Stimulated activated CD4-positive, alpha-beta T cell treated with anti-CD3 and anti-CD28 coated beads, Interleukin-15, amount 100 ng/mL, for 48 hours (primary cell): Measurements from ENCODE around the gene MYRIP.

Experiments used
- DNase-seq, 2 donors: peaks; one replicate each; pipeline ENCODE4 v3.0.0-alpha.2; 2020; ENCODE audit warnings: low read depth in 2 of 2

MYRIP gene

DNA sequence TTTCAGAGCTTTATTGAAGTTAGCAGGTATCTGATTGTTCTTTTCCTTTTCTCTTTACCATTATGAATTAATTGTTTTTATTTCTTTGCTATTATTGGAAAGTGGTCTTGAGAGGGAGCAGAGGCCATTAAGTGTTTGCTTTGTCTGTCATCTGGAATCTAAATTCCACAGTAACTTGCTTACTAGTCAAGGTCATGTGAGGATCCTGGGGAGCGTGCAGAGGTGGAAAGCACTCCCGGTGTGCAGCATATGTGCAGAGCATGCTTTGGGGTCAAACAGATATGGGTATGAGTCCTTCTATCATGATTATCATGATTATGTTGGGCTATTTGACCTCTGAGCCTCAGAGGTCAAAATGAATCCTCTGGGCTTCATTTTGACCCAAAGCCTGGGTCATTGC, 96.4 kb downstream of the MYRIP start:
- DNase-seq = no peak

DNA sequence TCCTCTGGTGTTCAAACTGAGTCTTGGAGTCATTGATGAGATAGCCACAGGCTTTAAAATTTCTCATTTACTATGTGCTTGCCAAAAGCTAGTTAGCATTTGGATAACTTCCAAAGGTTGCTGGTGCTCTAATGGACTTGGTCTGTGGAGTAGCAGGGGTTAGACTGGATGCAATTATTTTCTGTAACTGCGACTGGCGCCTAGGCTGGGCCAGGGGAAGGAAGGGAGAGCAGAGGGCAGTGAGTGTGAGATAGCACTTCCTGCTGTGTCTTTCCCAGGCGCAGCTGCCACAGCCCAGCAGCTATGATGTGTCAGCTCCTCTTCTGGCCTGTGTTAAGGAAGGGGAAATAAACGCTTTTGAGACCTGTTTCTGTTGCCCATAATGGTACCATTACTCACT, 98.6 kb downstream of the MYRIP start:
- DNase-seq = no peak

DNA sequence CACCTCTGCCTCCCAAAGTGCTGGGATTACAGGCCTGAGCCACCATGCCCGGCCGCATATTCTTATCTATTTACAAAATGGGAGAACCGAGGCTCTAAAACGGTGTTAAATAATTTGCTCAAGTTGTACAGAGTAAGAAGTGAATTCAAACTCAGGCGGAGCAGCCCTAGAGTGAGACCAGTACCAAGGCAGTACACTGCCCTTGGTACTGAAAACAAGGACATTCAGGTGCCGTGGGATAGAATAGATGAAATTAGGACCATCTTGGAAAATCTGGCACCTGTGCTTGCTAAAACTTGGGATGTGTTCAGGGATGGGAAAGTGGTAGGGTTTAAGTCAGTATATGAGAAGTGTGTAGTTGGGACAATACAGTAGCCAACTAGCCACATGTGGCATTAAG, 100.7 kb downstream of the MYRIP start:
- no peak for DNase-seq

DNA sequence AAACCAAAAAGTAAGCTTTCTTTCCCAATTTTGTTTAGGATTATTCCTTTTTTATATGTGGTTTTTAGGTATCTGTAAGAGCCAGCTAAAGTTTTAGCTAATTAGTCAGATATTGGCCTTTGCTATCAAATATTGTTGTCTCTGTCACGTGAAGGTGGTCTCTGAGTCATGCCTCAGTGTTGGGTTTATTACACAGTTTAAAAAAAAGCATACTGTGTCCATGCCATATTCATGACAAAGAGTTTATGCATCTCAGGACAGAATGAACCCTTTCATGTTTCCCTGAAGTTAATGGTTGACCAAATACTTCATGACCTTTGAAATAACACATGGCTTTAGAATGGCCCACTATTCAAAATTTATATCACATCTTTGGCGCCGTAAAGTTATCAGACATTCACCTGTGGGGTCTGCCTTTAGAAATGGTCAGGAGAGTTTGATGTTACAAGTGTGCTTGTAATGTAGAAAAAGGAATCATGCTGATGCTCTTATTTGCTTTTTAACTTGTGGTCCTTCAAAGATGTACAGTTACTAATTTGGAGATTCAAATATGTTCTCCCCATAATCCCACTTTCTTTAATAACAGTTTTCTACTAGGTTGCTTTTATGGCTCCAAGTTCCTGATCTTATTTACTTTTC, 101.5 kb downstream of the MYRIP start:
- DNase-seq = no peak

DNA sequence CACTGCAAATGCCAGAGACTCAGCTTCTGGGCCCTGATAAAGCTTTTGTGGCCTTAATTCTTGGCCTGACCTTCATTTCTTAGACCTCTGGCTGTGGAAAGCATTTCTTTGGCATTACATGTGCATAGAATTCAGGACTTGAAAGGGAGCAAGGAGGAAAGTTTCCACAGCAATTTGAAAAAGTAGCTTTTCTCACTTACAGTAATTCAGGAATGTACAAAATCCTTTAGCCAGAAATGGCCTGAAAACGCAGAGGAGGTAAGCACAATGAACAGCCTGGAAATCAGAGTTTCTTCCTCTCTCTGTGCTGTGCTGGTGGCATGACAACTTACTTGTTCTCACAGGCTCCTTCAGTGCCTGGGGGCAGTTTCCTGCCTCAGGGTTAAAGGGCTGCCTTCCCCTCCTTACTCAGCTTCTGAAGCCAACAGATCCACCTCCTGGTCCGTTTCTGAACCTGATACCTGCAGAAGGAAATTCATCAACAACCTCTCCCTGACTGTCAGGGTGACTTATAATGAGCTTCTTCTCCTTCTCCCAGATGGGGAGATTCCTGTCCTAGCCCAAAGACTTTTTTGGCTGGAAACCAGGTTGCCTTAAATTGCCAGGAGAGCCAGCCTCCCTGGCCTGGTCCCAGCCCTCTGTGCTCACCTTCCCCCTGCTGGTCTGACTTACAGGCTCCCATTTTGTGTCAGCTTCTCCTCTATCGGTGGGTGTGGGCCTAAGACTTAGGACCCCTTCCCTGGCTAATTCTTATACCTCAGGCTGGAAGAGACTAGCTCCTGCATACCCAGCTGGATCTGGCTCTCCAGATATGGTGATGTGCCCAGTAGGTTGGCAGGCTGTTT, 102.3 kb downstream of the MYRIP start:
- no peak for DNase-seq

DNA sequence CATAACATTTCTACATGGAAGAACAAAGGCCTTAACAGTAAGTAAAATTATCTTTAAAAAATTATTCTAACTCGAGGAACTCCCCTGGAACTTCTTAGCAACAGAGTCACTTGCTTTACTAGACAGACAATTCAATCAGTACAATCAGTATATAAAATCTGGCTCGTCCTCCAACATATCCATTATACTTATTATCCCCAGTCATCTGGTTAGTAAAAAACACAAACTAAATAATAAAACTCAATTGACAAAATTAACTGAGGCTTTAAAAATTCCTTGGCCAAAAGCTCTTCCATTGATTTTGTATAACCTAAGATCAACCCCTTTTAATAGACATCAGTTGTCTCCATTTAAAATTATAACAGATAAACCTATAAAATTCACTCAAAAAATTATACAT, 105.6 kb downstream of the MYRIP start:
- no peak for DNase-seq

DNA sequence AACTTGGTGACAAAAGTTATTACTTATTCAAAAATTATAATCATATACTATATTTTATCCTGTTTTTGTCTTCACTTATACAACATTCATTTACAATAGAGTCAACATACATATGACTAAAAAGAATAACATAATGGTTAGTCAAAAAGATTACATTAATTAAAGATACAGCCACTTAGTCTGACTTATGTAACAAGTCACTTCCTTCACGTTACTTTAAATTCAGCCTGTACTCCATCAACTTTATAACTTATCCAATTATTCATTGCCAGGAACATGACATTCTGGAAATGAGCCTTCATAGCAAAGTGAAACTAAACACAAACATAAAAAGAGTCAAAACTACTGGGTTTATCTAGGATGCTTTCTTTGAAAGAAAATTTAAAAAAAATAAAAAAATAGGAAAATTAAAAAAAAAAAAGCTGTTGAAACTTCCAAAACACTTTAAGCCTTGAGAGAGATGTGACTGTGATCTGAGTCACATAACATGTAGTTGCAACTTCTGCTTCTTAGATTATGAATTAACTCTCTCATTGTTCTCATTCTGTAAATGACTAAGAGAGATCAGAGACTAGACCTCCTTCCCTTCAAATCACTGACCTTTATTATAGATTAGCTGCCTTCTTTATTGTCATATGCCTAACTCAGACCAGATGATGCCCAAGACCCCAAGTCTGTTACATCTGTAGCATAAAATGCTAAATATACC, 107.8 kb downstream of the MYRIP start:
- DNase-seq = no peak

DNA sequence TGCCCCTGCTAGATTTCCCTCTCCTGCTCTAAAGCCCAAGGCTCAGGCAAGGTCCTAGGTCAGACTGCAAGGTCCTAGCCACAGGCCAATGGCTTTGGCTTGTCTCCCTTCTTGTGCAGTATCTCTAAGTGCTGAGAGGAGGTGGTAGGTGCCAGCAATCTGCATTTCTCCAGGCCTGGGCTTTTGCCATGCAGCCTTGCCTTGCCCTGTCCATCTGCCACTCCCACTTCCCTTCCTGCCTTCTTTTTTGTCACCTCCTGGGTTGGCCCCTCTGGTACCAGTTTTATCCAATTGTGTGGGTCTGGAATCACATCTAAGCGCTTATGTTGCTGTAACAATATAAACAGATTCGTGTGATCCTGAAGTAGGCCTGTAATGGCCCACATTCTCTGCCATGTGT, 109.9 kb downstream of the MYRIP start:
- no peak for DNase-seq

DNA sequence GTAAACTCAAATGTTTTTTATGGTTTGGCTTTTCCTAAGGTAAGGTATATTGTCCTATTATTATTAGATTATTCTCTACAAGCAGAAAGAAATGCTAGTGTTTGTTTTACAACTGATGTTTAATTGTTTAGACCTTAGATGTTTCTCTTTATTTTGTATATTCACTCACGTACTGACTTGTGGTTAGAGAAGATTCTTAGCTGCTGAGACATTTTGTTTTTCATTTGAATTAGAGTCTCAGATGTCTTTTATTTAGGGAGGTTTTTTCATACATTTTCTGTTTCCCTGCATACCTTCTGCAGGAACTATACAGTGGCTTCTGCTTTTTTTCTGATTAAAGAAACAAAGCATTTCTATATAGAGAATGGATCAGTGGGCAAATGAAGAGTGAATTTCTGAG, 110.9 kb downstream of the MYRIP start:
- no peak for DNase-seq

DNA sequence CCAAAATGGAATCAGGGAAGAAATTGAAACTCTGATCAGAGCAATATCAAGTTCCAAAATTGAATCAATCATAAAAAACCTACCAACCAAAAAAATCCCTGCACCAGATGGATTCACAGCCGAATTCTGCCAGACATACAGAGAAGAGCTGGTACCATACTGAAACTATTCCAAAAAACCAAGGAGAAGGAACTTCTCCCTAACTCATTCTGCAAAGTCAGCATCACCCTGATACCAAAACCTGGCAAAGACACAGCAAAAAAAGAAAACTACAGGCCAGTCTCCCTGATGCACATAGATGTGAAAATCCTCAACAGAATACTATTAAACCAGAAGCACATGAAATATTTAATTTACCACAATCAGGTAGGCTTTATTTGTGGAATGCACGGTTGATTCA, 118.1 kb downstream of the MYRIP start:
- DNase-seq = no peak

DNA sequence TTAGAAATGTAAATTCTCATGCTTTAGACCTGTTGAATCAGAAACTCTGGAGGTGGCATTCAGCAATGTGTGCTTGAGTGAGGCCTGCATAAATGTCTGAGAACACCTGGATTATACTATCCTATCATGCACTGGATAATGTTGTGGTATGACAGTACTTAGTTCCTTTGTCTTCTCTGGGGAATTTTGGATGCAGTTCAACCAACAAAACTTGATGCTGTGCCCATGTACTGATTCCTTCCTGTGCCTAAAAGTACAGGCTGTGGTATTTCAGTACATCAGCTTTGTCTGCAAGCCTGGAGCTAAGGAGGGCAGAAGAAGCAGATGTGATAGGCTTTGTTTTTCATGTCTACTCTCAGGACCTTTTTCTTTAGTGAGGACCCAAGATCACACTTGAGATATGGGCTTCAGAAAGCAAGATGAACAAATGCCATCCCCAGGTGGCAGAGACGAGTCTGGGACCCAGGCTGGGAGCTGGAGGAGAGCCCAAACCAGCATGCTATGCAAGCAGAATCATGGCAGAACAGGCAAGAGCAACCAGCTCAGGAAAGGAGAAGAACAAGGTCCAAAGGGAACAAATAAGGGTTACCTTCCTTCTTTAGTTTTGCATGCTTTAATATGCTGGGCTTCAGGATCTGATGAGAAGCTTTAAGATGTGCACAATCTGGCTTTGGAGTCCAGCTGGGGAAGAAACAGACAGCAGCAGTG, 124.7 kb downstream of the MYRIP start:
- DNase-seq = no peak

DNA sequence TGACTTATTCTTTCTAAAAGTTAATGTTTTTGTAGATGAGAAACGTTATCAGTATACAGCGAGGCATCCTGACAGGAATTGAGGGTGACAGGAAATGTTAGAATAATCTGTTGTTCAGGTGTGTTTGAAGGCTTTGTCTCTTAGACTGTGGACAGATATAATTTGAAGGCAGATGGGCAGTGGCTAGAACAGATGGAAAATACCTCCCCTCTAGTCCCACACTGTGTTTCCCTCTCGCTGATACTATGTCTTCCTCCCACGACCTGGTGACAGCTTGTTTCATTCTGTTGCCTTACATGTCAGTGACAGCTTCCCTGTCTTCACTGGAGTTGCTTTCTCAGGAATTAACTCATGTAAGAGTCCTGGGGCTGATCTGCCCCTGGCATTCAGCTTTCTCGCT, 125.3 kb downstream of the MYRIP start:
- no peak for DNase-seq

DNA sequence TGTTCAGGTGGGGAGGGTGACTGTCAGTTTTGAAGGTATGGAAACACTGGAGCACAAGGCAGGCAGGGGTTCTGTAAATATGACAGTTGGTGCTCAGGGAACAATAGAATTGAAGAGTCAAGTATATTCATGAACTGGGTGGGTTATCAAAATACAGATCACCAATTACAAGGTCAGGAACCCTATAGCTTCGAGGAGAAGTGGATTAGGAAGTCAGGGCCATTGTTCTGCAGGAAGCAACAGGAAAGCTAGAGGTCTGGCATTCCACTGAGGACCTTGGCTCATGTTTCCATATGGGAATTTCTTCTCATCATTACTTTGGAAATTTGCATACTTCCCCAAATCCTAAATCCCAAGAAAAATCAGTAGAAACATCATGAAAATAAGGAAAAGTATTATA, 125.9 kb downstream of the MYRIP start:
- DNase-seq = no peak

DNA sequence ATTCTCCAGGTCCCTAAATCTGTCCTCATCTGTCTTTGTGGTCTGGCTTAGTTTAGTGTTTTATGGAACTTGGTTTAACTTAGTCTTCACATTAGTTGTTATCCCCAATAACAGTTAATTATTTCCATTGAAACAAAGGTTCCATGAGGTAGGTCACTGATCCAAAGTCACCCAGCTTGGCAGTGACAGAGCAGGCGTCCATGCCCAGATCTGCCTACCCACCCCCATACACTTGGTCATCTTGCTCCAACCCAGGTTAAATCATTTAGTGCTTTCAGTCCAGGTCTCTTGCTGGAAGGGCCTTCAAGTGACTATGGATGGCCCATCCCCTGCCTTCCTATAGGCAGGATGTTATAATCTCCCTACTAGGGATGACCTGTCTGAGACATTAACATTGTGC, 127.4 kb downstream of the MYRIP start:
- DNase-seq = no peak

DNA sequence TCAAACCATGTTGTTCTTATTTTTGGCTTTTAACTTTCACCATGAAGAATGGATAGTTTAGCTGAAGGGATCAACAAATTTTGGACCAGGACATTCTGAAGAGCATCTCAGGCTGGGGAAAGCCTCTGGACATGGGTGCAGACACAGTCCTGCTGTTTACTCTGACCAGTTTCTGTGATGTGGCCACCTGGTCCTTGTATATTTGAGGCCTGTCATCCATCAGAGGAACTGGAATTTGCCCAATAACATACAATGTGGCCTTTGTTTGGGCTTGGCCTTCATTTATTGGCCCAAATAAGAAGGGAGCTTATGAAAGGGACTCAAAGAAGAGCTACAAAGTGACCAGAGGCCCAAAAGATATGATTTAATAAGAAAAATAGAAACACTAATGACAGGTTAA, 127.9 kb downstream of the MYRIP start:
- no peak for DNase-seq

DNA sequence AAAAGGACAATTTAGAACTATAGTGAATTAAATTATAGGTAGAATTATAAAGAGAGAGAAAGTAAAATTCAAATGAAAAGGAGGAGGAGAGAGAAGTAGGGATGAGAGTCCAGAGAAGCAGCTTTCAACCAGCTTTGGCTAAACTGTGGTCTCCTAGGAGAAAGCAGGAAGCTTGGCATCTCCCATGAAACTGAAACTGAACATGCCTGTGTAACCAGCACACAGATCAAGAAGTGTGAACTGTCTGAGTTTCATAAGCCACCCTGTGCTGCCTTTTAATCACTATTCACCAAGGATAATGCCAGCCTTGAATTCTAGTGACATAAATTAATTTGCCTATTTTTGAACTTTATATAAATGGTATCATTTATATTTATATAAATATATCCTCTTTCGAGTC, 128.5 kb downstream of the MYRIP start:
- no peak for DNase-seq

DNA sequence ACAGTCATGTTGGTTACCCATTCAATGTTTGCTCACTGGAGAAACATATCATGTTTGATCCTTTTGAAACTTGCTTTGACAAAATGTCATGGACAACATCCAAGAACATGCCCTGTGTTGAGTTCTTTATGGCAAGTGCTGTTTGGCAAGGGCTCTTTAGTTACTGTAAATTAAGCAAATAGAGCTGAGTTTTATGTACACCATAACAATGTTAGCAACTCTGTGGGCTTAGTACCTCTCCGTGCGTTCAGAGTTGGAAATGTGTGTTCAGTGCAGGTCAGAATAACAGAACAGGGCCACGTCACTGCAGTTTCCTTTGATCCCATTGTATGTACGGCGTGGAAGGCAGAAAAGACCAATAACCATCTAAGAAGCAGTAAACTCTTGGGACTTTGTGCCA, 132.5 kb downstream of the MYRIP start:
- DNase-seq = no peak

DNA sequence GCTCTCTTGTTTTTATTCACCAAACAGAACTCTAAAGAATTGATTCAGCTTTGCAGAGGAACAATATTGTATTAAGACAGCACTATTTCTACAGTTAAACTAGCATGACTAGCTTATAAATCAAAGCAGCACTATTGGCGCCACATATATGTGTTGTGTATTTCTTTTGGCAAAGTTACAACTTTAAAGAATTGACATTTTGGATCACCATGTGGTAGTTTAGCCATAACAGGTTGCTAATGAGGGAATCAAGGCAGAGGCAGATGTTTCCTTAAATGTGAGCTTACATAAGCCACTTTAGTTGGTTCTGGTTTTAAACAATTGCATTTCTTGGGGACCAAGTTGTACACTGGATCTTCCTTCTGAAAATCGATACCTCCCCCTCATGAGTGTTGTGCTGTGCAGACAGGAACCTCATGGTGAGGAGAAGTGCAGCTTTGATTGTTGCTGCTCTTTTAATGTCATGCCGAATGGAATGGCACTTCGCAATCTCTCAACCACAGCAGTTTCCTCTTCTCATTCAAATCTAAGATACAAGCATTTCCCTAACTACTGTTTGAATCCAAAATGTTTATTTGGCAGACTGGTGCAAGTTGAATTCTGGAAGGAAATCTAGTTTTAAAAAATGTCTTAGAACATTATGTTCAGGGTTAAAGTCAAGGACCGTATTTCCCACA, 151.2 kb downstream of the MYRIP start:
- no peak for DNase-seq

DNA sequence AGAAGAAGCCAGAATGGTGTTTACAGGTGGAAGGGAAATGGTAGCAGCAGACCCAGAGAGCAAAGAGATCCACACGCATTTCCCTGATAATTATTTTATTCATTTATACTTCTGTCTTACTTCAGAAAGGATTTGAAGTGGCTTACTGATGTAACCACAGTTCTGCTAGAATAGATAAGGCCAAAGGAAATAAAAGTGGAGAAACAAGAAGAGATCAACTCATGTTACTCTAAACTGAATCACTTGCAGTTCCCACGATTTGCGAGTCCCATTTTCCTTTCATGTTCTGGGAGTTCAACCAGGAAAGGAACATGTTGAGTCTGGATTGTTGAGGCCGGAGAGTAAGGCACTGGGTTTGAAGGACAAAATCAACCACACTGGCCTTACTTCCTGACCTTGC, 151.8 kb downstream of the MYRIP start:
- no peak for DNase-seq

DNA sequence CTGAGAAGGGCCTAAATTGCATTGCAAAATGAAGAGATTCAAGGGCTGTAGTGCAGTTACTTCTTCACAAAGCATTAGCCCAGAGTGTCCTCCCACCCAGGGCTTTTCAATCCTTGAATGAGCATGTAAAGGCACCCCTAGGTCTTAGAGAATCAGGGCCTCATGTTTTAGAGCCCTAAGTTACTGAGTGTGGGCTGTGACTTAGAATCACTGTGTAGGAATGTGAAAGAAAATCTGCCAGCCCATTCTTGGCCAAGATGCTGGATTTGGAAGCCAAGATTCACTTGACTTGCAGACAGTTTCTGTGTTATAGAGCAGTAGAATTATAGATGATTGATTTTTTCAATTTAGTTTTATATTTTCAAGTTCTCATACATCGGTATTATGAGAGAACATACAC, 153.2 kb downstream of the MYRIP start:
- DNase-seq = no peak

DNA sequence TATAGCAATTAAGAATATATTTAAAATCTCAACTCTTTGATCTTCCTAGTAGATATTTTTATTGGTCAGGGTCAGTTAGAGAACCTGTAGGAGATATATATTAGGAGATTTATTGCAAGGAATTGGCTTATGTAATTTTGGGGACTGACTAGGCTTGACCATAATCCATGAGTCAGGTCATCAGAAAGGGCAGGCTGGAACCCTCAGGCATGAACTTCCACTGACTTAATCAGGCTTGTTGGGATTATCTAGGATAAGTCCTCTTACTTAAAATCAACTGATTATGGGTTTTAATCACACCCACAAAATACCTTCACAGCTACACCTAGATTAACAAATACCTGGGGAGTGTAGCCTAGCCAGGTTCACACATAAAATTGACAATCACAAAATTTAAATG, 156.1 kb downstream of the MYRIP start:
- DNase-seq = no peak

DNA sequence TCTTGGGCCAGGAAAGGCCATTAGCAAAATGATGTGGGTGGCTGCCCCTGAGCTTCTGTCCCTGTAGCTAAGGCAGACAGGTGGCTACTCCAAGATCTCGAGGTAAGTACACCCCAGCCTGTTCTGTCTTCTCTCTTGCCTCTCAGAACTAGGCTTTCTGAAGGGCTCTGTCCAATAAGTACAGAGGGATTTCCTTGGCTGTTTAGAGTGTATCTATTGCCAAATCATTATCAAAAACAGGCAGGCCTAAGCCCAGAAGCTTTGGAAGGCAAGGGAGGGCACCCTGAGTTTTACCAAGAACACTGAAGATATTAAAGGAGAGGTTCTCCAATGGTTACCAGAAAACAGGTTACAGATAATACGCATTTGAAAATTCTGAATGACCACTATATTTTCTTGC, 156.6 kb downstream of the MYRIP start:
- no peak for DNase-seq
